Activated naive CD8-positive, alpha-beta T cell treated with anti-CD3 and anti-CD28 coated beads, Interleukin-2, amount 10 ng/mL, durations not matched to agents 7 days and 5 days (primary cell): ENCODE data around the gene RGMB. TPM values are rescaled to one million over a fixed set of nuclear protein-coding genes. Genes with fewer than 3 reads are reported as not detected.
"Not testable (repeated sequence)": the region's sequence is repeated elsewhere in the genome, so short reads cannot be mapped to it uniquely, and the experiment has no call there.

ENCODE experiments used
- ATAC-seq: fragments of 150-1000 bp; cut with Tn5 transposase; one replicate; pipeline ENCODE4 v1.10.0; 2021; ENCODE audit warnings: low read depth, moderate library complexity
- POLR2A ChIA-PET: fragments of 350-600 bp; sonication (Branson Sonifier 250); formaldehyde crosslinking; loops from one replicate; lab custom pipeline; 2021; ENCODE audit warnings: antibody characterized with exemption; lab: Charles Lee
- DNase-seq: peaks from one replicate; pipeline ENCODE4 v3.0.0; 2021
- H3K27ac Mint-ChIP-seq: one replicate; pipeline ENCODE4 v1.8.0; 2022; ENCODE audit warnings: mild to moderate bottlenecking, mixed read lengths
- H3K27me3 Mint-ChIP-seq: one replicate; pipeline ENCODE4 v1.8.0; 2022; ENCODE audit warnings: mild to moderate bottlenecking, moderate library complexity, mixed read lengths
- H3K36me3 Mint-ChIP-seq: one replicate; pipeline ENCODE4 v1.8.0; 2021; ENCODE audit warnings: mild to moderate bottlenecking, mixed read lengths
- H3K4me1 Mint-ChIP-seq: one replicate; pipeline ENCODE4 v1.8.0; 2021; ENCODE audit warnings: mixed read lengths
- H3K4me3 Mint-ChIP-seq: one replicate; pipeline ENCODE4 v1.8.0; 2022; ENCODE audit warnings: mild to moderate bottlenecking, moderate library complexity, mixed read lengths
- H3K9me3 Mint-ChIP-seq: one replicate; pipeline ENCODE4 v1.8.0; 2021; ENCODE audit warnings: mixed read lengths
- total RNA-seq, 2 experiments: library from RNA; stranded (reverse); gene quantifications; one replicate each; pipeline ENCODE4 v1.2.3, GENCODE V29; 2021

The RGMB gene
- total RNA-seq: 1 to 10 TPM; 4.6 to 4.9 TPM

- Mint-ChIP-seq H3K9me3 (no peaks in the 10 kb centered on the region), H3K36me3 (no peaks in the 10 kb centered on the region), H3K27ac (peak within 1 kb of the TSS; percentile 78), H3K4me1 (peaks cover 33% of the 10 kb centered on the region), H3K4me3 (peak within 1 kb of the TSS; percentile 90), H3K27me3 (peaks cover 38% of the 10 kb centered on the region)
- POLR2A ChIA-PET: no interaction called here
- ATAC-seq (peak; percentile 91), DNase-seq (peak; percentile 84)
Observed at GRCh38 chr5:98773464-98774191, at the start of gene RGMB. Gene RGMB, plus strand, starts transcription at chr5:98773663. Its CDS starts 408 bp downstream, at chr5:98774071.

- DNase-seq: no peak
- Mint-ChIP-seq H3K27ac (no peak overlapping the region), H3K27me3 (peaks cover 7% of the 10 kb centered on the region), H3K4me3 (no peak overlapping the region), H3K36me3 (no peaks in the 10 kb centered on the region), H3K4me1 (no peaks in the 10 kb centered on the region), H3K9me3 (no peaks in the 10 kb centered on the region)
- POLR2A ChIA-PET: no interaction called here
- no peak for ATAC-seq
Observed at GRCh38 chr5:98726258-98726657, 47.2 kb upstream of the RGMB start.

- Mint-ChIP-seq H3K27me3 (peaks cover 4% of the 10 kb centered on the region), H3K4me3 (no peak overlapping the region), H3K9me3 (no peaks in the 10 kb centered on the region), H3K36me3 (no peaks in the 10 kb centered on the region), H3K4me1 (no peaks in the 10 kb centered on the region), H3K27ac (no peak overlapping the region)
- POLR2A ChIA-PET: no interaction called here
- ATAC-seq (no peak), DNase-seq (no peak)
Observed at GRCh38 chr5:98727686-98728085, 45.8 kb upstream of the RGMB start.

- no peaks in the 10 kb centered on the region for H3K4me1 Mint-ChIP-seq
- H3K27ac Mint-ChIP-seq: no peak overlapping the region
- POLR2A ChIA-PET: no interaction called here
- no peaks in the 10 kb centered on the region for H3K36me3 Mint-ChIP-seq
- ATAC-seq: no peak
- no peak overlapping the region for H3K4me3 Mint-ChIP-seq
- H3K27me3 Mint-ChIP-seq: no peaks in the 10 kb centered on the region
- H3K9me3 Mint-ChIP-seq: no peaks in the 10 kb centered on the region
- no peak for DNase-seq
Observed at GRCh38 chr5:98734646-98735045, 38.8 kb upstream of the RGMB start.

- DNase-seq (no peak), ATAC-seq (no peak)
- H3K27ac Mint-ChIP-seq: no peak overlapping the region
- no peaks in the 10 kb centered on the region for H3K36me3 Mint-ChIP-seq
- H3K27me3 Mint-ChIP-seq: peaks cover 6% of the 10 kb centered on the region
- no peak overlapping the region for H3K4me3 Mint-ChIP-seq
- H3K4me1 Mint-ChIP-seq: no peaks in the 10 kb centered on the region
- POLR2A ChIA-PET: no interaction called here
- H3K9me3 Mint-ChIP-seq: no peaks in the 10 kb centered on the region
Observed at GRCh38 chr5:98735806-98736507, 37.5 kb upstream of the RGMB start.

- POLR2A ChIA-PET: no interaction called here
- H3K27ac Mint-ChIP-seq: no peak overlapping the region
- no peaks in the 10 kb centered on the region for H3K9me3 Mint-ChIP-seq
- H3K27me3 Mint-ChIP-seq: peaks cover 6% of the 10 kb centered on the region
- H3K36me3 Mint-ChIP-seq: no peaks in the 10 kb centered on the region
- ATAC-seq (no peak), DNase-seq (no peak)
- H3K4me1 Mint-ChIP-seq: no peaks in the 10 kb centered on the region
- H3K4me3 Mint-ChIP-seq: no peak overlapping the region
Observed at GRCh38 chr5:98736753-98737152, 36.7 kb upstream of the RGMB start.

- DNase-seq, H3K9me3 Mint-ChIP-seq, H3K4me3 Mint-ChIP-seq, H3K27me3 Mint-ChIP-seq, H3K4me1 Mint-ChIP-seq, H3K27ac Mint-ChIP-seq, POLR2A ChIA-PET, H3K36me3 Mint-ChIP-seq, ATAC-seq: not testable (repeated sequence)
Observed at GRCh38 chr5:98737441-98737840, 36.0 kb upstream of the RGMB start.

- POLR2A ChIA-PET, H3K27ac Mint-ChIP-seq: not testable (repeated sequence)
Observed at GRCh38 chr5:98738481-98739149, 34.8 kb upstream of the RGMB start.

GRCh38 chr5:98741926-98742325 is 31.5 kb upstream of the RGMB start:
- no peak for DNase-seq
- H3K9me3 Mint-ChIP-seq: no peaks in the 10 kb centered on the region
- peaks cover 19% of the 10 kb centered on the region for H3K27me3 Mint-ChIP-seq
- H3K4me1 Mint-ChIP-seq: no peaks in the 10 kb centered on the region
- POLR2A ChIA-PET: no interaction called here
- ATAC-seq: no peak
- H3K27ac Mint-ChIP-seq: no peak overlapping the region
- H3K4me3 Mint-ChIP-seq: no peak overlapping the region
- no peaks in the 10 kb centered on the region for H3K36me3 Mint-ChIP-seq

More at GRCh38 chr5:98738481-98739149, 34.8 kb upstream of the RGMB start:
- not testable (repeated sequence) for DNase-seq, H3K27me3 Mint-ChIP-seq, H3K9me3 Mint-ChIP-seq, H3K4me3 Mint-ChIP-seq, H3K4me1 Mint-ChIP-seq, ATAC-seq, H3K36me3 Mint-ChIP-seq

GRCh38 chr5:98742396-98743073 is 30.9 kb upstream of the RGMB start:
- H3K9me3 Mint-ChIP-seq: no peaks in the 10 kb centered on the region
- no peak overlapping the region for H3K27ac Mint-ChIP-seq
- no peak overlapping the region for H3K4me3 Mint-ChIP-seq
- DNase-seq (no peak), ATAC-seq (no peak)
- POLR2A ChIA-PET: no interaction called here
- no peaks in the 10 kb centered on the region for H3K4me1 Mint-ChIP-seq
- peaks cover 19% of the 10 kb centered on the region for H3K27me3 Mint-ChIP-seq
- no peaks in the 10 kb centered on the region for H3K36me3 Mint-ChIP-seq

GRCh38 chr5:98748259-98748658 is 25.2 kb upstream of the RGMB start:
- POLR2A ChIA-PET, H3K27ac Mint-ChIP-seq, ATAC-seq, H3K4me1 Mint-ChIP-seq, H3K9me3 Mint-ChIP-seq, H3K27me3 Mint-ChIP-seq, H3K4me3 Mint-ChIP-seq, H3K36me3 Mint-ChIP-seq, DNase-seq: not testable (repeated sequence)

- ATAC-seq: no peak
Observed at GRCh38 chr5:98749046-98749445, 24.4 kb upstream of the RGMB start.

GRCh38 chr5:98750693-98751092 is 22.8 kb upstream of the RGMB start:
- H3K27me3 Mint-ChIP-seq: peaks cover 8% of the 10 kb centered on the region
- H3K27ac Mint-ChIP-seq: no peak overlapping the region
- ATAC-seq (no peak), DNase-seq (no peak)
- H3K4me1 Mint-ChIP-seq: no peaks in the 10 kb centered on the region
- no peaks in the 10 kb centered on the region for H3K36me3 Mint-ChIP-seq
- H3K9me3 Mint-ChIP-seq: peaks cover 2% of the 10 kb centered on the region
- no peak overlapping the region for H3K4me3 Mint-ChIP-seq
- POLR2A ChIA-PET: no interaction called here

More at GRCh38 chr5:98749046-98749445, 24.4 kb upstream of the RGMB start:
- Mint-ChIP-seq H3K27ac (no peak overlapping the region), H3K27me3 (peaks cover 10% of the 10 kb centered on the region), H3K4me1 (no peaks in the 10 kb centered on the region), H3K4me3 (no peak overlapping the region), H3K9me3 (peaks cover 2% of the 10 kb centered on the region), H3K36me3 (no peaks in the 10 kb centered on the region)
- POLR2A ChIA-PET: no interaction called here
- DNase-seq: no peak
